Brain microvascular endothelial cell (primary cell): ENCODE measurements around the gene CCDC83.

Source experiments
- DNase-seq: peaks from one replicate; pipeline ENCODE4 v3.0.0-alpha.2; 2020
- H3K27ac ChIP-seq: fragments of 250-450 bp; sonication (Bioruptor Pico); 2 replicates; pipeline ENCODE4 v1.5.1; 2020; ENCODE audit warnings: mild to moderate bottlenecking, moderate library complexity
- H3K27me3 ChIP-seq: fragments of 250-450 bp; sonication (Bioruptor Pico); replicated peaks from 2 replicates; pipeline ENCODE4 v1.5.1; 2020; ENCODE audit warnings: mild to moderate bottlenecking
- H3K36me3 ChIP-seq: fragments of 250-450 bp; sonication (Bioruptor Pico); replicated peaks from 2 replicates; pipeline ENCODE4 v1.5.1; 2020; ENCODE audit warnings: mild to moderate bottlenecking
- H3K4me3 ChIP-seq: 2 replicates; pipeline ENCODE4 v1.5.1; 2011; ENCODE audit warnings: low read depth, mild to moderate bottlenecking, control low read depth, low read length, moderate library complexity
- CTCF ChIP-seq: IDR thresholded peaks from 2 replicates; pipeline ENCODE4 v1.5.1; 2011; ENCODE audit warnings: low read depth, mild to moderate bottlenecking, moderate library complexity, low read length, control low read depth, inconsistent platforms; ENCODE audit errors: missing control alignments
- in situ Hi-C: cut with HindIII; loops from 2 replicates; pipeline ENCODE4 v1.10.0; 2017; ENCODE audit warnings: low sequenced_read_pairs, low pct_ligation_motif_present

Gene CCDC83

GRCh38 chr11:85855341-85855656 lies at the start of gene CCDC83:
CCDC83 (plus strand) TSS chr11:85855383; CDS start chr11:85865124, 9,741 bp downstream.
- TF ChIP-seq CTCF: no peak
- Histone ChIP-seq H3K36me3 (no peaks in the 10 kb centered on the region), H3K27me3 (no peaks in the 10 kb centered on the region), H3K27ac (peak within 1 kb of the TSS; percentile 75), H3K4me3 (peak within 1 kb of the TSS; percentile 72)
- in situ Hi-C loops: no loop called here
- DNase-seq: no peak

GRCh38 chr11:85805387-85805786 lies 49.8 kb upstream of the CCDC83 start:
- DNase-seq: no peak

GRCh38 chr11:85806016-85806415 lies 49.2 kb upstream of the CCDC83 start:
- no peaks in the 10 kb centered on the region for H3K27me3 ChIP-seq
- no peak for DNase-seq
- H3K4me3 ChIP-seq: no peak overlapping the region
- H3K27ac ChIP-seq: no peak overlapping the region
- no peaks in the 10 kb centered on the region for H3K36me3 ChIP-seq
- in situ Hi-C loops: no loop called here
- TF ChIP-seq CTCF: no peak

More at GRCh38 chr11:85805387-85805786, 49.8 kb upstream of the CCDC83 start:
- H3K27me3 ChIP-seq: no peaks in the 10 kb centered on the region
- no peak overlapping the region for H3K4me3 ChIP-seq
- TF ChIP-seq CTCF: no peak
- in situ Hi-C loops: no loop called here
- H3K27ac ChIP-seq: no peak overlapping the region
- no peaks in the 10 kb centered on the region for H3K36me3 ChIP-seq

GRCh38 chr11:85806876-85807275 lies 48.3 kb upstream of the CCDC83 start:
- TF ChIP-seq CTCF: no peak
- no peak overlapping the region for H3K4me3 ChIP-seq
- no peaks in the 10 kb centered on the region for H3K36me3 ChIP-seq
- in situ Hi-C loops: no loop called here
- no peak overlapping the region for H3K27ac ChIP-seq
- DNase-seq: no peak
- H3K27me3 ChIP-seq: no peaks in the 10 kb centered on the region

- no peak for TF ChIP-seq CTCF
- in situ Hi-C loops: no loop called here
- DNase-seq: no peak
- no peaks in the 10 kb centered on the region for H3K36me3 ChIP-seq
- no peaks in the 10 kb centered on the region for H3K27me3 ChIP-seq
- H3K4me3 ChIP-seq: no peak overlapping the region
- H3K27ac ChIP-seq: no peak overlapping the region
Measured at GRCh38 chr11:85809191-85809590, 46.0 kb upstream of the CCDC83 start.

GRCh38 chr11:85809863-85810262 lies 45.3 kb upstream of the CCDC83 start:
- no peak overlapping the region for H3K27ac ChIP-seq
- peak overlapping the region; percentile 61 for H3K4me3 ChIP-seq
- in situ Hi-C loops: no loop called here
- peak; percentile 36 for DNase-seq
- H3K36me3 ChIP-seq: no peaks in the 10 kb centered on the region
- no peaks in the 10 kb centered on the region for H3K27me3 ChIP-seq
- peak; percentile 70 for TF ChIP-seq CTCF
